ENCODE data around the gene NEUROD2.

NEUROD2 gene

GRCh38 chr17:39642291-39643074, 34.8 kb upstream of the NEUROD2 start:
- Mint-ChIP-seq H3K36me3 (ENCODE audit: low read depth) (peaks cover 3% of the 10 kb centered on the region), H3K27ac (no peak overlapping the region), H3K4me3 (no peak overlapping the region), H3K9me3 (no peaks in the 10 kb centered on the region), H3K27me3 (ENCODE audit: low read depth) (no peaks in the 10 kb centered on the region), H3K4me1 (peaks cover 24% of the 10 kb centered on the region)
- TF ChIP-seq, protein P1, sequence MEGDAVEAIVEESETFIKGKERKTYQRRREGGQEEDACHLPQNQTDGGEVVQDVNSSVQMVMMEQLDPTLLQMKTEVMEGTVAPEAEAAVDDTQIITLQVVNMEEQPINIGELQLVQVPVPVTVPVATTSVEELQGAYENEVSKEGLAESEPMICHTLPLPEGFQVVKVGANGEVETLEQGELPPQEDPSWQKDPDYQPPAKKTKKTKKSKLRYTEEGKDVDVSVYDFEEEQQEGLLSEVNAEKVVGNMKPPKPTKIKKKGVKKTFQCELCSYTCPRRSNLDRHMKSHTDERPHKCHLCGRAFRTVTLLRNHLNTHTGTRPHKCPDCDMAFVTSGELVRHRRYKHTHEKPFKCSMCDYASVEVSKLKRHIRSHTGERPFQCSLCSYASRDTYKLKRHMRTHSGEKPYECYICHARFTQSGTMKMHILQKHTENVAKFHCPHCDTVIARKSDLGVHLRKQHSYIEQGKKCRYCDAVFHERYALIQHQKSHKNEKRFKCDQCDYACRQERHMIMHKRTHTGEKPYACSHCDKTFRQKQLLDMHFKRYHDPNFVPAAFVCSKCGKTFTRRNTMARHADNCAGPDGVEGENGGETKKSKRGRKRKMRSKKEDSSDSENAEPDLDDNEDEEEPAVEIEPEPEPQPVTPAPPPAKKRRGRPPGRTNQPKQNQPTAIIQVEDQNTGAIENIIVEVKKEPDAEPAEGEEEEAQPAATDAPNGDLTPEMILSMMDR (IDR thresholded peaks at IDR 0.05; ENCODE audit: unreplicated experiment in 3 of 3), result no peak

GRCh38 chr17:39641883-39642282, 34.2 kb upstream of the NEUROD2 start:
- Mint-ChIP-seq H3K36me3 (ENCODE audit: low read depth) (peaks cover 3% of the 10 kb centered on the region), H3K27ac (no peak overlapping the region)
- TF ChIP-seq, protein P1 (IDR thresholded peaks at IDR 0.05; ENCODE audit: unreplicated experiment in 3 of 3), result no peak

GRCh38 chr17:39641097-39641496, 33.4 kb upstream of the NEUROD2 start:
- Mint-ChIP-seq H3K9me3 (no peaks in the 10 kb centered on the region), H3K36me3 (ENCODE audit: low read depth) (peaks cover 3% of the 10 kb centered on the region), H3K4me3 (peak overlapping the region in 1 of 3 experiments; percentile 52), H3K27me3 (ENCODE audit: low read depth) (no peaks in the 10 kb centered on the region), H3K4me1 (peaks cover 34% of the 10 kb centered on the region), H3K27ac (no peak overlapping the region)
- TF ChIP-seq, protein P1 (IDR thresholded peaks at IDR 0.05; ENCODE audit: unreplicated experiment in 3 of 3), result no peak

More at GRCh38 chr17:39641883-39642282, 34.2 kb upstream of the NEUROD2 start:
- H3K9me3 Mint-ChIP-seq, result no peaks in the 10 kb centered on the region
- H3K27me3 Mint-ChIP-seq (ENCODE audit: low read depth), result no peaks in the 10 kb centered on the region
- H3K4me3 Mint-ChIP-seq, result no peak overlapping the region
- H3K4me1 Mint-ChIP-seq, result peaks cover 27% of the 10 kb centered on the region

DNA sequence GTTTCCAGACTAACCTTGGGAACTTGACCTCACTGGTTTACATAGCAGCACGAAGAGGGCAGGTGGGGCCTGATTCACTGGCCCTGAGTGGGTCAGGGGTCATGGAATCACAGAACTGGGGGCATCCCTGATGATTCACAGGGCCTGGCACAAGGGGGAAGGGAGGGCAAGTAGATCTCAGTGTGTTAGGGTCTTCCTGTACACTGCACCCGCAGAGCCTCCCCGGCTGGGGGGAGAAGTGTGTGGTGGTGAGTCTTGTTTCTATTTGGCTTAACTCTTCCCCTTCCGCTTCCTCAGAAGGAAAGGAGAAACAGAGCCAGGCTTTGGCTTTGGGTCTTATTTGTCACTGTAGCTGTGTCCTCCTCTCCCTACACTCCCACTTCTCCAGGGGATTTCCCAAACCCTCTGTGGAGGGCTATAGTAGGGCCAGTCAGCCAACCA, 32.9 kb upstream of the NEUROD2 start:
- Mint-ChIP-seq H3K4me3 (peak overlapping the region in 2 of 3 experiments; percentile 44 to 52), H3K4me1 (peaks cover 34% of the 10 kb centered on the region), H3K36me3 (ENCODE audit: low read depth) (peaks cover 3% of the 10 kb centered on the region), H3K27me3 (ENCODE audit: low read depth) (no peaks in the 10 kb centered on the region), H3K27ac (peak overlapping the region in 2 of 3 experiments; percentile 49 to 52), H3K9me3 (no peaks in the 10 kb centered on the region)
- TF ChIP-seq, protein P1 (IDR thresholded peaks at IDR 0.05; ENCODE audit: unreplicated experiment in 3 of 3), result no peak

GRCh38 chr17:39639566-39640458, 32.1 kb upstream of the NEUROD2 start:
- Mint-ChIP-seq H3K9me3 (no peaks in the 10 kb centered on the region), H3K36me3 (ENCODE audit: low read depth) (peaks cover 1% of the 10 kb centered on the region), H3K27me3 (ENCODE audit: low read depth) (no peaks in the 10 kb centered on the region), H3K27ac (peak overlapping the region; percentile 36 to 56 (median 37)), H3K4me3 (peak overlapping the region; percentile 67 to 74 (median 68)), H3K4me1 (peaks cover 31% of the 10 kb centered on the region)
- TF ChIP-seq, protein P1 (IDR thresholded peaks at IDR 0.05; ENCODE audit: unreplicated experiment in 3 of 3), result no peak
